NCI-H187 (cell line): ENCODE data around the gene PLCL2.

Experiments used
- DNase-seq, 2 experiments: peaks; one replicate each; lab custom pipeline; 2025; lab: John Stamatoyannopoulos, UW

PLCL2 gene

DNA sequence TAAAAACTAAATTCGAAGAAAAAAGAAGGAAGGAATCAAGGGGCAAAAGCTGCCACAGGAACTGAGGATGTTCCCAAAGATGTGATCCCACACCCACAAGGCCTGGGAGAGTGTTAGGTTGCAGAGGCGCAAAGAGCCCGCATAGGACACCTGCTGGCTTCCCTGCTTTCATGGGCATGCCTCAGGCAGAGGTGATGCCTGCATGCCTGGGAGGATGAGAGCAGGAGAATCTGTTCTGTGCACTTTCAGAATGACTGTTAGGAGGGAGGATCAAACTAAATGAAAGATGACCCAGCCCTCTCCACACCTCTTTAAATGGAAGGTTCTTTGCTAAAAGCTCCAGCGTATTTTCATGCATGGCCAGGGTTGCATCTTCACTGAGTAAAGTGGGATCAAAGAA is 162.4 kb downstream of the PLCL2 start:
- DNase-seq, result no peak

DNA sequence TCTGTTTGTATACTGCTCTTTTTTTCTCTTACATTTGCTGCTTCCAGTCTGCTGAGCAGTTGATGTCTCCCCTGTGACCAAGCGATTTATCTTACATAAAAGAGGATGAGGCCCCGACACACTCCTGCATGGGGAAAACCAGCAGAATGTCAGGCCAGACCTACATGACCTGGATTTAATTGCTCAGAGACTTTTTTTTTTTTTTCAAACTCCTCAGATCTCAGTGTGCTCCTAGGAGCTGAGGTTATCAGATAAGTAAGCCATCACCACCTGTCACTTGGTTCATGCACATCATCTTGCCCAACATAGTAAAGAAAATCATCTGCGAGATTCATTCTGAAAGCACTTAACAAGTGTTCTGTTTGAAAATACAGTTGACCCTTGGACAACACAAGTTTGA is 163.1 kb downstream of the PLCL2 start:
- no peak for DNase-seq

GRCh38 chr3:17050071-17050470 is 165.3 kb downstream of the PLCL2 start:
- no peak for DNase-seq

DNA sequence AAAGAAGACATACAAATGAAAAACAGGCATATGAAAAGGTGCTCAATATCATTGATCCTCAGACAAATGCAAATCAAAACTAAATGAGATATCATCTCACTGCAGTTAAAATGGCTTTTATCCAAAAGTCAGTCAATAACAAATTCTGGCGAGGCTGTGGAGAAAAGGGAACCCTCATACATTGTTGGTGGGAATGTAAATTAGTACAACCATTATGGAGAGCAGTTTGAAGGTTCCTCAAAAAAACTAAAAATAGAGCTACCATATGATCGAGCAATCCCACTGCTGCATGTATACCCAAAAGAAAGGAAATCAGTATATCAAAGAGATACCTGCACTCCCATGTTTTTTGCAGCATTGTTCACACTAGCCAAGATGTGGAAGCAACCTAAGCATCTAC is 165.8 kb downstream of the PLCL2 start:
- no peak for DNase-seq

GRCh38 chr3:17052363-17052762 is 167.6 kb downstream of the PLCL2 start:
- DNase-seq, result no peak

DNA sequence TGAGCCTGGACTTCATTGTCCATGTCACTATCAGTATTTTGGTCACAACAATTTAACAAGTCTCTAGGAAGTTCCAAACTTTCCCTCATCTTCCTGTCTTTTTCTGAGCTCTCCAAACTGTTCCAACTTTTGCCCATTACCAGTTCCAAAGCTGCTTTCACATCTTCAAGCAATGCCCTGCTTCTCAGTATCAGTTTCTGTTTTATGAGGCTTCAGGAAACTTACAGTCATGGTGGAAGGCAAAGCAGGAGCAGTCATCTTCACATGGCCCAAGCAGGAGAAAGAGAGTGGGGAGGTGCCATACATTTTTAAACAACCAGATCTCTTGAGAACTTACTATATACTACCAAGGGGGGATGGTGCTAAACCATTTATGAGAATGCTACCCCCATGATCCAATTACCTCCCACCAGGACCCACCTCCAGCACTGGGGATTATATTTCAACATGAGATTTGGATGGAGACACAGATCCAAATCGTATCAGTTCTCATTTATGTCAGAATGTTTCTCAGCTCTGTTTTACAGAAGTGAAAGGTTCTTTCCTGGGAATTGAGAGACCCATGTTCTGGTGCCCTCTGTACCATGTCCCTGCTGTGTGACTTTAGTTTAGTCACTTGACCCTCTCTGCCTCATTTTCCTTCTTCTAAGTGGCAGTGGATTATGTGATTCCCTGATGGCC is 169.7 kb downstream of the PLCL2 start:
- no peak for DNase-seq

DNA sequence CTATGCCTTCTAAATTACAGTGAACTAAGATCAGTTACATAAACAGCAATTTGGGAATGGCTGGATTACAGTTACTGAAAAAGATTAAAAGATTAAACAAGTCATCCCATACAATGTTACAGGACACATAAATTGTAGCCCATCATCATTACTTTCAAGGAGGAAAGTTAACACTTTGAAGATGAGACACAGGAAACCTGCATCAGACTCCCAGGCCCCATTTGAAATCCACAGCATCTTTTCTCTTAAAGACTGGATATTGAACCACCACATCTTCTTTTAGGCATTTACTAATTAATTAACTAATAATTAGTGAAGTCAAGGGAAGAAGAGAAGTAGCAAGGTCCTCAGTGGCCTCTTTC is 170.2 kb downstream of the PLCL2 start:
- no peak for DNase-seq

GRCh38 chr3:17055374-17056276 is 170.9 kb downstream of the PLCL2 start:
- no peak for DNase-seq

GRCh38 chr3:17057321-17057720 is 172.6 kb downstream of the PLCL2 start:
- no peak for DNase-seq

- DNase-seq, result no peak
Observed at GRCh38 chr3:17059989-17060550, 175.3 kb downstream of the PLCL2 start.

GRCh38 chr3:17061005-17061404 is 176.2 kb downstream of the PLCL2 start:
- DNase-seq, result no peak

DNA sequence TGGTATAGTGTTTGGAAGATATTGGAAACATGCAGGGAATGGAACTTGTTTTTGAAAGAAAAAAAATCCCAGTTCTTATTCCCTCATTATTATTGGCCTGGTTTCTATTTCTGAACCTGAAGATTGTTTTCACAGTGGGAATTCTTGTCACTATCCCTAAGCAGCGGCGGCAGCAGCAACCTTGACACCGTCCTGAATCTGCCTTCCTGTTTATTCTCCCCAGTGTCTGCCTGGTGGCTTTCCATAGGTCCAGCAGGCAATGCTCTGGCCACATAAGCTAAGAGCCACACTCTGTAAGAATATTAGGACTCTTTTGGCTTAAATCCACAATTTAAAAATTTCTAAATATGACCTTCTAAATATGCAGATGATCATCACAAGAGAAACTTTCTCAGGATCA is 178.0 kb downstream of the PLCL2 start:
- no peak for DNase-seq

DNA sequence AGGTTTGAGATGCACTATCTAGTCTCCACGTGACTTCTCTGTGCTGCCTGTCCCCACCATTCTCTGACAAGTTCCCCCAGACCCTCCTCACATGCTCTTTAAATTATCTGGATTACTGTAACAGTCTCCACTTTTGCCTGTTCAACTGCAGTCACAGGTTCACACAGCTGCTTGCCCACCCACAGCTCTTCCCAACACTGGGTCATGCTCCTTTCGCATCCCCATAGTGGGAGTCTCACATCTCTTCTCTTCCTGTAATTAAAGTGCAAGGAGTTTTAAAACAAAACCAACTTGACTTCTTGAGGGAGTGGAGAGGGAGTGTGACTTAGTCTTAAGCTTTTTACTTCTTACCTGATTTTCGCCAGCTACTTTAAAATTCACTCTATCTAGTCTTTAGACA is 178.8 kb downstream of the PLCL2 start:
- no peak for DNase-seq

GRCh38 chr3:17065315-17065714 is 180.6 kb downstream of the PLCL2 start:
- DNase-seq, result no peak

DNA sequence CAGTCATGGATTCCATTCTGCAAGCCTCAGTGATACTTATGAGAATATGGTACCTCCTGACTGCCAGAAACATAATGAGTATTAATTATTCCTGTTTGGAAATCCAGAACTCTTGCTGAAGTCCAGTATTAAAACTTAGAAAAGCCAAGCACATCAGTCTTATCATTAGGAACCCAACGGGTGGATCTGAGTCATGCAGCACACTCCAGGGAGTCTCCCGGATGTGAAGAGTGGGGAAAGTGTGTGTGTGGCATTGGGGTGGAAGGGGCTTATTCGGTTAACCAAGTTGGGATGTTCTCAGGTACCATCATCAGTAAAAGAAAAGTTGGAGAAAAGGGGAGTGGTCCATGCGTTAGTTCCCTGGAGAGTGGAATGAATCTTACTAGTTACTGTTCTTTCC is 181.1 kb downstream of the PLCL2 start:
- DNase-seq, result no peak

GRCh38 chr3:17069754-17070153 is 185.0 kb downstream of the PLCL2 start:
- DNase-seq, result no peak

GRCh38 chr3:17070161-17070959 is 185.6 kb downstream of the PLCL2 start:
- DNase-seq, result peak in 1 of 2 experiments; percentile 0

DNA sequence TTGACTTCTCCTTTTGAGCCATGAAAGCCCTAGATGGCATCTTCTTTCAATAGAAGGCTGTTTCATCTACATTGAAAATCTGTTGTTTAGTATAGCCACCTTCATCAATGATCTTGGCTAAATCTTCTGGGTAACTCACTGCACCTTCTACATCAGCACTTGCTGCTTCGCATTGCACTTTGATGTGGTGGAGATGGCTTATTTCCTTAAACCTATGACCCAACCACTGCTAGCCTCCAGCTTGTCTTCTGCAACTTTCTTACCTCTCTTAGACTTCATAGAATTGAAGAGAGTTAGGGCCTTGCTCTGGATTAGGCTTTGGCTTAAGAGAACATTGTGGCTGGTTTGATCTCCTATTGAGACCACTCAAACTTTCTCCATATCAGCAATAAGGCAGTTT is 189.8 kb downstream of the PLCL2 start:
- DNase-seq, result no peak

DNA sequence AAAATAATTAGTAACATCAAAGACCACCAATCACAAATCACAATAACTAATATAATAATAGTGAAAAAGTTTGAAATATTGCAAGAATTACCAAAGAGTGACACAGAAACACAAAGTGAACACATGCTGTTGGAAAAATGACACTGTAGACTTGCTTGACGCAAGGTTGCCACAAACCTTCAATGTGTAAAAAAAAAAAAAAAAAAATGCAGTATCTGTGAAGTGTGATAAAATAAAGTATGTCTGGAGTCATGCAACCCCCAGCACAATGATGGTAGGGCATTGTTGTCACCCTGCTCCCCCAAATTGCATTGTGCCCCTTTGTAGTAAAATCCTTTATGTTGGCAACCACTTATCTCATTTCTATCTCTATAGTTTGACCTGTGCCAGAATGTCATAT is 190.6 kb downstream of the PLCL2 start:
- no peak for DNase-seq

GRCh38 chr3:17075907-17076306 is 191.2 kb downstream of the PLCL2 start:
- DNase-seq, result no peak

GRCh38 chr3:17076940-17077605 is 192.3 kb downstream of the PLCL2 start:
- no peak for DNase-seq

- no peak for DNase-seq
Observed at GRCh38 chr3:17077606-17078005, 192.9 kb downstream of the PLCL2 start.
